ENCODE data around the gene DENND4B.

The DENND4B gene

GRCh38 chr1:153945795-153946621 is 510 bp downstream of the DENND4B start:
- DNase-seq: peak; percentile 79 to 82

GRCh38 chr1:153945131-153945794 is 1.3 kb downstream of the DENND4B start:
- peak; percentile 83 for DNase-seq

- no peak for DNase-seq
Observed at GRCh38 chr1:153944827-153945117, 1.7 kb downstream of the DENND4B start.

- no peak for DNase-seq
Observed at GRCh38 chr1:153944005-153944826, 2.3 kb downstream of the DENND4B start.

- DNase-seq: no peak
Observed at GRCh38 chr1:153942766-153943549, 3.6 kb downstream of the DENND4B start.

DNA sequence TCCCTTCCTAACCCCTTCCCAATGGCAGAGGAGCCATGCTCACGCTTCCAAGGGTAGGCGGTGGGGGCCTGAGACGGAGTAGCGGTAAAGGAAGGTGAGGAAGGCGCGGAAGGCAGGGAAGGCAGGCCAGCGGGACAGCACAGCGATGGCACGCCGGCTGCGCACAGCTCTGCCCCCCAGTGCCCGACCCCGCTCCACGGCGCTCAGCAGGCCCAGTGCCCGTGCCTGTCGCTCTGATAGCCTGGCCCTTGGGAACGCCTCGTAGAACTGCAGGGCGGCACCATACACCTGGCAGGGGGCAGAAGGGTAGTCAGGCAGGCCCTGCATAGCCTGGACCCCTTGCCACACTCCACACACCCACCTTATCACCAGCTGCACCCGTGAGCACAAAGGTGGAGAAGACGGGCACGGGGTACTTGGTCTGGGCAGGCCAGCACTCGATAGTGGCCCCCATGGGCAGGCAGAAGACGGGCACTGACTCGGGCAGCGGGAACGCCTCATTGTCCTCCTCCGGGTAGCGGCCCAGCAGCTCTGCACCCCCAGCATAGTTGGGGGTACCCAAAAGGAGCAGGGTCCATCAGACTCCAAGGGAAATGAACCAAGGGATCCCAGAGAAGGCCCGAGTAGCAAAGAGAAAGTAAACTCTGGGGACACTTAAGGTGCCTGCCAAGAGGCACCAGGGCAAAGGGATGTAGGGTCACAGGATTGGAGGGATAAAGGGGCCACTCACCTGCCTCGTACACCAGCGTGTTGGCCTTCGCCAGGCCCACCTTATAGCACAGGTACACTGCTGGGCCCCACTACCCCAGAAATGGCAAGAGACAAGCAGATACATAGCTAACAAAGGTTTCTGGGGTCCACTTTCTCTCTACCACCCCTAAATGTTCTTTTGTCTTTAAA is 4.4 kb downstream of the DENND4B start:
- DNase-seq: no peak

GRCh38 chr1:153940756-153941155 is 5.8 kb downstream of the DENND4B start:
- DNase-seq: no peak

GRCh38 chr1:153939476-153939875 is 7.0 kb downstream of the DENND4B start:
- DNase-seq: no peak

DNA sequence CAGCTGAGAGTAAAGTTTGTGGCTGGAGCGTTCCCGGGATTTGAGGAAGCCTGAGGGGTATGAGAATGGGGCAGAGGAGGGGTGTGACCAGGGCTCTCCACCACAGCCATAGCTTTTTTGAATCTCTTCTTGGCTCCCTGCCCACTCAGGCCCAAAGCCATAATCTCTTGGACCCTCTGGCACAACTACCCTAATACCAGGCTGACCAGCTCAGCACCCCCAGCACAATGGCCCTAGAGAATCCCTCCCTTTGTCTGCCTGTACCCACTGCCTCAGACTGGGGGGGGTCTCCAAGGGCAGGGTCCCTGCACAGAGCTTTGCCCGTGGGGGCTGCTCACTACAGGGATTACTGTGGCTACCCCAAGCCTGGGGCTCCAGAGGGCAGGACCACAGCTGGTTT is 7.5 kb downstream of the DENND4B start:
- DNase-seq: no peak

DNA sequence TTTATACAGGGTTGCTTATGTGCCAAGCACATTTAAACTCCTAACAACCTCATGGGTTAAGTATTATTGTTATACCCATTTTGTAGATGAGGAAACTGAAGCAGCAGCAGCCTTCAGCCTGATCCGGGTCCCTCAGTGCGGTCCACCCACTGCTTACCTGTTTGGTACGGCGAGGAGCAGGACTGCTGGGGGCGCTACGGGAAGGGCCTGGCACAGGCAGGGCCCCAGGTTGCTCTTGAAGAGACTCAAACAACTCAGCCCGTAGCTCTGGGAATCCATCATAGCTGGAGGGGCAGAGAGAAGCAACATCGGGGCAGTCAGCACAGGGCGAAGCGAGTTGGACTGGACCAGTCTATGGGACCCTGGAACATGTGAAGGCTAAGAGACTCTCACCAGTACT is 9.2 kb downstream of the DENND4B start:
- no peak for DNase-seq

DNA sequence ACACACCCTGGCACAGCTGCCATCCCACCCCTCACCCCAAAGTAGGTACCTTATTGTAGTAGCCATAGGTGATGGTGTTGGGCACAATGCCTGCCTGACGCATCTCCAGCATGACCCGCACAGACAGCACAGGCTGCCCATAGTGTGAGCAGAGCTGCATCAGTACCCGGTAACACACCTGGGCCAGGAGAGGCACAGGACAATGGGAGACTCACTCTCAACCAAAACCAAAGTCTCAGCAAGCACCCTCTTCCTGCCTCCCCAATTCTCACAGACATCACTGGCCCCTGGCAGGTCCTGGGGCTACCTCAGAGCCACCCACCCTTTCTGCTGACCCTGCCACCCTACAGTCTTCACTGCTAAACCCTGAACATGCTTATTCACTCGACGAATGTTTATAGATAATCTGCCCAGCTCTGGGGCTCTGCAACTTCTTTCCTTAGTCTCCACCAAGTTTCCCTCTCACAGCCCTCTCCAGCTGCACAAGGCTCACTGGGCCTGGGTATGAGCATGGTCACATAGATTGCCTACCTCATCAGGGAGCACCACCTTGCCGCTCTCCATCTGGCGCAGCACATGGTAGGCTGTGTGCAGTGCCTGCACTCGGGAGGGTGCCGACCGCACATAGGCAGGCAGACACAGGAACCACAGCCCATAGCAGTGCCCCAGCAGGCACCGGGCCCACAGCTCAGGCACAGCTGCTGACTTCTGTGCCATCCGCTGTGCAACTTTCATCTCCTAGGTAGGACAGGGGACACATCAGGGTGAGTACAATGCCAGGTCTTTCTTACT is 10.3 kb downstream of the DENND4B start:
- DNase-seq: no peak

- no peak for DNase-seq
Observed at GRCh38 chr1:153934746-153935145, 11.8 kb downstream of the DENND4B start.

- no peak for DNase-seq
Observed at GRCh38 chr1:153933955-153934354, 12.6 kb downstream of the DENND4B start.

DNA sequence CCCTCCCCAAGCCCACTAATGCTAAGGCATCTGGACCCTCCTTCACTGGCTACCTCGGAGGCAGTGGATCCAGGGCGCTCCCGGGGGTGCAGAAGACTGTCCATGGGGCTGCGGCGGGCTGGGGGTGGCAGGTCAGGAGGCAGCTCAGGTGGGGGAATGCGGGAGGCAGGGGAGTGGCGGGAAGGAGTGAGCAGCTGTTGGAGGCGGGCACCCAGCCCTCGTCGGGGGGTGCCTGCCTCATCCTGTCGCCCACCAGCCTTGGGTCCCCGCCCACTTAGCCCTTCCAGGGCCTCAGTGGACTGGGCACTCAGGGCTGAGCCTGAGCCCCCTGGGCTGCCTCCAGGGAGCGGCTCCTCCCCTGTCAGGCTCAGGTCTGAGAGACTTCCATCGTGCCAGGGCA is 13.1 kb downstream of the DENND4B start:
- no peak for DNase-seq

- DNase-seq: no peak
Observed at GRCh38 chr1:153932156-153933131, 14.1 kb downstream of the DENND4B start.

- no peak for DNase-seq
Observed at GRCh38 chr1:153929981-153930948, 16.3 kb downstream of the DENND4B start.

DNA sequence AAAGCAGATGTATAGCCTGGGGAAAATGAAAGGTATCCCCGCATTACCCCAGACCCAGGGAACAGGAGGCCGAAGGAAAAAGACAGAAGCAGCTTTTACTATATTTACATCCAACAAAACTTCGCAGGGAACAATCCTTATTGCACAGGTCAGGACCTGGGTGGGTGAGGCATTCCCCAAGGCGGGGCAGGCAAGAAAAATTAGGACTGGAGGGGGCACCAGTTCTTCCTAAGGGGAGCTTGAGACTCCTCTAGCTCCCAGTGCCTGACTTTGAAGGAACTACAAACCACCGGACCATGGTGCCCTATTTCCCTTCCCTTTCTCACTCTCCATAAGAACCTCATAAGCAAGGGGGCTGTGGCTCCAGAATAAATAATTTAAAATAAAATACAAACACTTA is 17.1 kb downstream of the DENND4B start:
- no peak for DNase-seq

- DNase-seq: no peak
Observed at GRCh38 chr1:153928791-153929341, 17.7 kb downstream of the DENND4B start.

Measured in activated T-cell treated with anti-CD3 and anti-CD28 coated beads, Interleukin-2, amount 50 U/mL, for 48 hours (primary cell).